HG03469 (cell line): ENCODE measurements around the gene ATP6AP2.

Experiments
- ATAC-seq: cut with Tn5 transposase; IDR thresholded peaks from one replicate; pipeline ENCODE4 v1.9.1; 2021; ENCODE audit warnings: mild to moderate bottlenecking, moderate library complexity, moderate number of reproducible peaks; ENCODE audit not compliant: unreplicated experiment

Gene ATP6AP2

DNA sequence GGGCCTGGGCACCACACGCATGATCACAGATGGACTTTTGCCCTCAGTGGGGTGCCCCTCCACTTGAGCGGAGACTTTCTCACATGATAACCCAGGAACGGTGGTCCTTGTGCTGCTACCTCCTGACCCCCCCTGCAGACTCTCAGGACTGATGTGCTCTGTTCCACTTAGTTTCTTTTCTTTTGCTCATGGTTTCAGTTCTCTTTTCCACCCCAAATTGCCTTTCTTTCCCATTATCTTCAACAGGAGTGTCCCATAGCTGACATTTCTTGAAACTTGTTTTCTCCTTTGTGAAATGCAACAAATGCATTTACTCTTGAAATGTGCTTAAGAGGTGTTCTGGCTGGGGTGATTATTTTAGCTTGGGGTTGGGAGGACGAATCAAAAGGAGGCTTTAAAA is 51.4 kb downstream of the ATP6AP2 start:
- no peak for ATAC-seq

DNA sequence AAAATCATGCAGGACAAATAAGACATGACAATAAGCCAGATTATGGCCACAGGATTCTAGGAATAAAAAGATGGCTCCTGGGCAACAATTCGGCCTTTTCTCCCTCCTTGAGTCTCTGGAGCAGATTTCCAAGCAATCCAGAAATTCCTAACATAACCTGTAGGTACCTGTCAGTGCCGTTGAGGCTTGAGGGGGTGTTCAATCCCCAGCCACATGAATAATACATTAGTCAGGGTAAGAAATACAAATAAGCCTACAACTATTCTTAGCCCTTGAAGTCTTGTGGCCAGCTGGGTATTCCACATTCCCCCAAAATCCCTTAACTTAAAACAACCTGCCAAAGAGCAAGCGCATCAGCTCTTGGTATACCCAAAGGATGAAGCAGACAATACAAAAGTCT is 56.9 kb downstream of the ATP6AP2 start:
- no peak for ATAC-seq

DNA sequence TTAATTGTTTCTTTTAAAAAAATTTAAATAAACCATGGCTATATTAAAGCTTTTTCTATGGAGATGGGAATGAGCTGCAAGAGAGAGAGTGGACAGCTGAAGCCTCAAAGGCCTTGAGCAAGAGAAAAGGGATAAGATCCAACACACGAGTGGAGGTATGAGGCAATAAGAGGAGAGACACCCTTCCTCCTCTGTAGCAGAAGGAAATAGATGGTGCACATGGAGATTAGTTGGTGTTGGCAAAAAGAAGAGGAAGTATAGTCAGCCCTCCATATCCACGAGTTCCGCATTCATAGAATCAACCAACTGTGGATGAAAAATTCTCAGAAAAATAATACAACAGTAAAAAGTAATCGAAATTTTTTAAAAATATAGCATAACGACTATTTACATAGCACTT is 63.4 kb downstream of the ATP6AP2 start:
- no peak for ATAC-seq

DNA sequence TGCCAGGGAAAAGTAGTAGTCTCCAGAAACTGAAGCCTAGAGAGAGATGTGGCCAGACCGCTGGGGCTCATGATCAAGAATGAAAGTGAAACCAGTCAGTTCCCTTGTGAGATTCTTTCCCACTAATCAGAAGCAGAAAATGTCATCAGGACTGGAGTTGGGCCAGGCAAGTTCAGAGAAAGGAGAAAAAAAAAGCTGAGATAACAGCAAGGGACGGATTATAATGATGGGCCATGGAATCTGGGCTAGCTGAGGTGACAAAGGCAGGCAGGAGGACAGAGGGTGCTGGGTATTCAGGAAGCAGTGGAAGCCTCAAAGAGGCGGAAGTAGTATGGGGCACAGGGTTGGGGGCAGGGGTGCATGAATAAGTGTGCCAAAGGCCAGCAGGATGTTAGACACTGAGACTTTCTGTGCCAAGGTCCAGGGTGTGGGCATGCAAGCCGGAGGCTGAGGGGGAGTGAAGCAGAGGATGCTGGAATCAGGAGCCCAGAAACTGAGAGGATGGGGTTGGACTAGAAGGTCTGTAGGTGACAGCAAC is 64.1 kb downstream of the ATP6AP2 start:
- ATAC-seq, result no peak

DNA sequence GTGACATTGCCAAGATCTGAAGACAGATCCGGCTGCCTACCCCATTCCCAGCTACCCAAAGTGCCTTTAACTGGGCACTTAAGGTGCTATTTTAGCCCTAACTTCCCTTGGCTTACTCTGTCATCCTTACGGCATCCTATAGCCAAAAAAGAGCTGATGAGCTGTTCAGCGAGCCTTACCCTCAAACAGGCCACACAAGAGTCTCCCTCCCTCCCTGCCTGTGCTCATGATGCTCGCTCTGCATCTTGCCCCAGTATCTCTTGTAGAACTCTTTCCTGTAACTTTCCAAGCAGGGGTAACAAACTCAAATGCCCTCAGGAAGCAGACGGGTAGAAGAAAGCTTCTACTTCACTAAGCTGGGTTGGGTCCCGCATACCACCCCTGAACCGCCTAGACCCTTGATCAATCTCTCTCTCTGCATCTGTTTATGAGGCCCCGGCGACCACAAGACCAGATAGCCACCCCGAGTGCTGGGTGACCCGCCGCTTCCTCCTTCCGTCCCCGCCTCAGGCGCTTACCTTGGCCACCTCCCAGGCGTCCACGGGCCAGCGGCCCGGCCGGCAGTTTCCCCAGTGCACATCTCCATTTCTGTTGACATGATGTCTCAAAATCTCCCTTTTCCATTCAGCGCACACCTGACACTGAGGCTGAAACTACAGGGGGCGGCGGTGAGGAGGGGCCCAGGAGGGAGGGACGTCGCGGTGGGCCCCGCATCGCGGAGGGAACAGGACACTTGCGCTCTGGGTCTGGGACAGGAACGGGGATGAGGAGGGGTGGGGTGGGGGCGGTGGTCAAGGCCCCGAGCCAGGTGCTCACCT is 65.9 kb downstream of the ATP6AP2 start:
- no peak for ATAC-seq

DNA sequence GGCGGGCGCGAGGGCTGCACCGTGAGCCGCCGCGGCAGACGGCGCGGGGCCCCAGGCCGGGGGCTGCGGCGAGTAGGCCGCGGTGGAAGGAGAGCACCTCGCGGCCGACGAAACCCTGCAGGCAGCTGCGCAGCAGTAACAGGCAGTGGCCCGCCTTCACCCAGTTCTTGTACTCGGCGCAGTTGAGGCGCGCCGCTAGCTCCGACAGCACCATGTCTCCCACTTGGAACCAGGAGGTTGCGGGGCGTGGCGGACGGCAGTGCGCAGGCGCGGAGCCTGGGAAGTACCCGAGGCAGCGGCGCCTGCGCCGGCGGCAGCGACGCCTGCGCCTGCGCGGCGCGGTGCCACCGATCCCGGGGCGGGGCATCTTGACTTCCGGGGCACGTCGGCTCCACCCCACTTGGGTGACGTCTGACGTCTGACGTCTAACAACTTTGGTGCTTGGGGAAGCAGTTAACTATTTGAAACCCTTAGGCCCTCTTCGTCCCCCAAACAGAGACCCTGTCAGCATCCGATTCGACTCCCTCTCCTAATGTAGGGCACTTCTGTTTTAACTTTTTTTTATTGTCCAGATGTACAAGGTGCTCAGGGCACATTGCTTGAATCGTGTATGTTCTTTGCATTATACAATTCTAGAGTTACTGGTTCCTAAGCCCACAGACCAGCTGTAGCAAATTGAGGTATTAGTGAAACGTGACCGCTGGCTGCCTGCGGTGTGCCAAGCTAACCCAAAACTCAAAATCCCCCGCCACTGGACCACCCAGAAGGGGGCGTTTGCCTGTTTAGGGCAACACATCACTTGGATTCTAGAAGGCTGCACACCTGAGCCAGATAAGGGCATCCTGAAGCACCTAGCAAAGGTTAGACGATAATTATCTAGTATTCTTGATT is 66.8 kb downstream of the ATP6AP2 start, which contains the start of gene CXorf38:
Gene CXorf38, minus strand, starts transcription at position 255 of the 891 bp plus-strand sequence. Its CDS starts 41 bp downstream, at position 214.
- ATAC-seq, result peak; percentile 67

DNA sequence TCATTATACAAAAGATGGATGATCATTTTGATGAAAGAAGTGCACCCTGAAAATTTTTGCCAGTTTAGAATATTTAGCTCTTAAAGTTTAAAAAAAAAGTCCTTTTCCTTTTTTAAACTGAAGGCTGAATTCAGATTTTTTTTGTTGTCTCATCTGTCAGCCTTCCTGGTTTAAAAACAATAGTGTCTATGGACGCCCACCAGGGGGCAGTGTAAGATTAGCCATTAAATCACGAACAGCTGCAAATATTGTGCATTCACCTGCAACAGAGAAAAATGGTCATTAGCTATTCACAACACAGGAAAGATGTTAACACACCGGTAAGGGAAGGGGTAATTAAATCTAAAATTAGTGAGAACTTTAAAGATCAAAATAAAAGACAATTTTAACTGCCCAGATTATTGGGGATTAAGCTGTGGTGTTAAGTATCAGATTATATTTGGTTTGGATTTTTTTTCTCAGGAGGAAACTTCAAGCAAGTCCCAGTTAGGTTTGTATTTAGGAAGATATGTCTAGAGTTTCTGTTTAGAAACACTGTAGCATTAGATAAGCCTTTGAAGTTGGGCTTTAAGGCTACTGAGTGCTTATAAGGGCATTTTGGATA is 71.0 kb downstream of the ATP6AP2 start:
- ATAC-seq, result no peak

DNA sequence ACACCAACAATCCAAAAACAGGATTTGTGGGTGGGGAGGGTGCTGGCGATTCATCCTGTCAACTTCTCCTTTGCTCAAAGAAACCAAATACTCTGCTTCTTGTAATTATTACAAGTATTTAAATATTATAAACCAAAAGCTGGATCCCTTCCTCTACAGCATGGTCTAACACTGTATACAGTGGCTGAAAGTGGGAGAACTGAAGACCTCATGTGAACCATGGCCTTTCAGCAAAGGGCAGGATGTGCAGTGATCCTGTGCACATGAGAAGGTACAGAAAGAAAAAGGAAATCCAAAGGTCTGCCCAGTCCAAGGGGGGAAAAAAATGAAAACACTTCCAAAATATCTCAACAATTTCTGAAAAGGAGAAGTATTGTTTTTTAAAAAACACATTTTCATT is 71.9 kb downstream of the ATP6AP2 start:
- ATAC-seq, result no peak

DNA sequence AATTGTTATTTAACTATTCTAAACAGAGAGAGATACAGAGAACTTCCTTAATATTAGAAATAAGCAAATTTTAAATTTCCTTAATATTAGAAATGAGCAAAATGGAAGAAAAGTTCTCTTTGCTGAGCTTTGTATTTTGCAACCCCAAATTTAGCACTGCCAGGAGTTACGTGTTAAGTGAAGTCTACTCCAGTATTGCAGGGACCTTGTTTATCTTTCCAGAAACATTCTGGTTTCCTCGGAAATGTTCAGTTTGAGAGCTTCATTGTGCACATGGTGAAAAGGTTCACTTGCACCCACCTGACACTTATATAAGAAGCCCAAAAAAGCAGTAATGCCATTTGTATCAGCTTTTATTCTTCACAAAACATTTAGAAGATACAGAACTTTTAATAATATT is 72.8 kb downstream of the ATP6AP2 start:
- ATAC-seq, result no peak
